HEK293 (cell line): ENCODE measurements around the gene MYO9B.

Source experiments
- CTCF ChIA-PET: fragments of 350-600 bp; formaldehyde crosslinking; extraction: SDS; loops from one replicate; lab custom pipeline; 2021; ENCODE audit warnings: antibody characterized with exemption; lab: Yijun Ruan, JAX
- POLR2A ChIA-PET: fragments of 300-600 bp; formaldehyde crosslinking; extraction: SDS; loops from one replicate; lab custom pipeline; 2020; ENCODE audit warnings: antibody characterized with exemption, inconsistent platforms; lab: Yijun Ruan, JAX
- H3K27ac ChIP-seq: fragments of 200-500 bp; sonication (Bioruptor generic); 2 replicates; pipeline ENCODE4 v1.5.1; 2014; ENCODE audit warnings: low read depth, low read length, control low read depth, inconsistent platforms; ENCODE audit errors: extremely low read depth
- H3K36me3 ChIP-seq, 2 experiments: fragments of 200-500 bp in 1 of 2; sonication (Bioruptor generic) in 1 of 2; 1 replicate in 1 of 2; 2 replicates in 1 of 2; pipeline ENCODE4 v1.5.1; 2014 to 2017; ENCODE audit warnings: inconsistent platforms in 2 of 2, low read length in 2 of 2; ENCODE audit not compliant: control insufficient read depth in 2 of 2, insufficient read depth in 1 of 2
- H3K4me1 ChIP-seq: fragments of 200-500 bp; sonication (Bioruptor generic); 2 replicates; pipeline ENCODE4 v1.5.1; 2014; ENCODE audit warnings: mild to moderate bottlenecking, low read length, inconsistent platforms; ENCODE audit not compliant: control insufficient read depth, insufficient read depth
- H3K4me3 ChIP-seq: 2 replicates; pipeline ENCODE4 v1.5.1; 2011; ENCODE audit warnings: low read depth, mild to moderate bottlenecking, control low read depth, low read length, moderate library complexity
- H3K9me3 ChIP-seq: fragments of 200-500 bp; sonication (Bioruptor generic); 2 replicates; pipeline ENCODE4 v1.5.1; 2014; ENCODE audit warnings: low read depth, low read length, inconsistent platforms; ENCODE audit not compliant: control insufficient read depth, insufficient read depth
- REST ChIP-seq: fragments of 450-650 bp; formaldehyde crosslinking; IDR thresholded peaks from 2 replicates; pipeline ENCODE4 v1.5.1; 2016; ENCODE audit warnings: missing biosample characterization, missing genetic modification characterization
- SETDB1 ChIP-seq: IDR thresholded peaks from one replicate; pipeline ENCODE4 v1.6.1; 2017; ENCODE audit warnings: mild to moderate bottlenecking, low read length, moderate library complexity, mixed read lengths; ENCODE audit not compliant: insufficient read length
- ZFP3 ChIP-seq: fragments of 450-650 bp; formaldehyde crosslinking; IDR thresholded peaks from 2 replicates; pipeline ENCODE4 v1.5.1; 2016; ENCODE audit warnings: low read depth, missing biosample characterization, missing genetic modification characterization
- ZNF2 ChIP-seq: fragments of 450-650 bp; formaldehyde crosslinking; IDR thresholded peaks from 2 replicates; pipeline ENCODE4 v1.5.1; 2016; ENCODE audit warnings: missing biosample characterization, missing genetic modification characterization
- ZNF214 ChIP-seq: fragments of 450-650 bp; formaldehyde crosslinking; IDR thresholded peaks from 2 replicates; pipeline ENCODE4 v1.5.1; 2017; ENCODE audit warnings: missing biosample characterization, mild to moderate bottlenecking, missing genetic modification characterization, borderline replicate concordance
- ZNF37A ChIP-seq: fragments of 450-650 bp; IDR thresholded peaks from 2 replicates; pipeline ENCODE4 v1.5.1; 2018; ENCODE audit warnings: missing biosample characterization, missing genetic modification characterization
- ZNF518A ChIP-seq: fragments of 450-650 bp; formaldehyde crosslinking; conservative IDR thresholded peaks from 2 replicates; pipeline ENCODE4 v1.5.1; 2016; ENCODE audit warnings: low read depth, missing biosample characterization, missing genetic modification characterization
- ZNF600 ChIP-seq: fragments of 450-650 bp; formaldehyde crosslinking; IDR thresholded peaks from 2 replicates; pipeline ENCODE4 v1.5.1; 2016; ENCODE audit warnings: missing biosample characterization, missing genetic modification characterization
- ZNF621 ChIP-seq: fragments of 450-650 bp; formaldehyde crosslinking; IDR thresholded peaks from 2 replicates; pipeline ENCODE4 v1.5.1; 2017; ENCODE audit warnings: missing biosample characterization, missing genetic modification characterization
- ZNF654 ChIP-seq: fragments of 450-650 bp; formaldehyde crosslinking; IDR thresholded peaks from 2 replicates; pipeline ENCODE4 v1.5.1; 2016; ENCODE audit warnings: low read depth, missing biosample characterization, missing genetic modification characterization
- ZNF660 ChIP-seq: fragments of 450-650 bp; IDR thresholded peaks from 2 replicates; pipeline ENCODE4 v1.5.1; 2018; ENCODE audit warnings: missing biosample characterization, mild to moderate bottlenecking, missing genetic modification characterization
- ZNF701 ChIP-seq: fragments of 450-650 bp; formaldehyde crosslinking; IDR thresholded peaks from 2 replicates; pipeline ENCODE4 v1.5.1; 2016; ENCODE audit warnings: missing biosample characterization, missing genetic modification characterization
- ZNF843 ChIP-seq: fragments of 450-650 bp; formaldehyde crosslinking; IDR thresholded peaks from 2 replicates; pipeline ENCODE4 v1.5.1; 2016; ENCODE audit warnings: missing biosample characterization, missing genetic modification characterization
- TF ChIP-seq, protein P1 (sequence below): fragments of 450-650 bp; formaldehyde crosslinking; IDR thresholded peaks from 2 replicates; pipeline ENCODE4 v1.5.1; 2016; ENCODE audit warnings: missing biosample characterization, missing genetic modification characterization
- TF ChIP-seq, protein P2 (sequence below): fragments of 450-650 bp; formaldehyde crosslinking; IDR thresholded peaks from 2 replicates; pipeline ENCODE4 v1.5.1; 2016; ENCODE audit warnings: missing biosample characterization, missing genetic modification characterization, borderline replicate concordance

The MYO9B gene

DNA sequence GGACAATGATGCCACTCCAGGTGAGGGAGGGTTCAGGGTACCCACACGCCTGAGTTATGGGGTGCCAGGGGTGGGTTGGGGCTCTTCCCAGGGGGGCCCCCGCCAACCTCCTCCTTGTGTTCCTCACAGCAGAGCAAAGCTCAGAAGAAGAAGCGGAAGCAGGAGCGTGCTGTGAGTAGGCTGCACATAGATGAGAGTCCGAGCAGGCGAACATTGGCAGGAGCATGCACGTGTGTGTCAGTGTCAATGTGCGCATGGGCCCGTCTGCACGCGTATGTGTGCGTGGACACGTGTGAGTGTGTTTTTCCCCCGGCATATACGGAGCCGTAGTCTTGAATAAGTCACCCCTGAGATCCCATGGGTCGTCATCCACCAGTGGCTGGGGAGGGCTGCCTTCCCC is 127.1 kb downstream of the MYO9B start (continued):
- TF ChIP-seq ZNF214 (tag by site-specific recombination) (no peak), ZNF843 (no peak), ZNF660 (tag by site-specific recombination) (no peak), REST (no peak), ZFP3 (tag by site-specific recombination) (no peak)

DNA sequence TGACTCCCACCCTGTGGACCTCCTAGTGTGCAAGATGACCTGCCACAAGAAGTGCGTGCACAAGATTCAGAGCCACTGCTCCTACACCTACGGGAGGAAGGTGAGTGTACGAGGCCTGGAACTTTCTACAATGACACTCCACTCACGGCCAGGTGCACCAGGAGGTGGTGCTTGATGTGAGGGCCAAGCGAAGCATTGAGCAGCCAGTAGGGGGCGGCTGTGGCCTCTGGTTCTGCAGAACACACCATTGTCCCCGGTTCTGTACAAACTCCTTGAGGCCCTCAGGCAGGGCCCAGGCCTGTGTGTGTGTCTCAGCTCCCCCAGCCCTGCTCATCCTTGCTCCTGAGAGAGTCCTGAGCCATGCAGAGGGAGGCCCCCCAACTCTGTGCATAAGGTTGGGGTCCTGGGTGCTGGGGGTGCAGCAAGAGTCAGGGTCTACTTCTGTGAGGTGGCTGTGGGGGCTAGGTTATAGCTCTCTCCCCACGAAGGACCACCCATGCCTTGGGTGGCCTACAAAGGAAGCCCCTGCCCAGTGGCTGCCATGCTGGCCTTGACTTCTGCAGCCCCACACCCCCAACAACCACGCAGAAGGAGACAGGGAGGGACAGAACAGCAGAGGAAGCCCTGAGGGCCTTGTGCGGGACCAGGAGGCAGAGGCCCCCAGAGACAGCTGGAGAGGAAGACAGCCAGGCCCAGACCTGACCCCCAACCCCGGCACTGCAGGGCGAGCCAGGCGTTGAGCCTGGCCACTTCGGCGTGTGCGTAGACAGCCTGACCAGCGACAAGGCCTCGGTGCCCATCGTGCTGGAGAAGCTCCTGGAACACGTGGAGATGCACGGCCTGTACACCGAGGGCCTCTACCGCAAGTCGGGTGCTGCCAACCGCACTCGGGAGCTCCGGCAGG is 129.9 kb downstream of the MYO9B start:
- no peak for TF ChIP-seq ZNF518A
- no peak for TF ChIP-seq ZNF701 (tag by site-specific recombination)
- TF ChIP-seq ZNF214 (tag by site-specific recombination): no peak
- TF ChIP-seq ZNF654 (tag by site-specific recombination): peak; percentile 37
- TF ChIP-seq, protein P1, sequence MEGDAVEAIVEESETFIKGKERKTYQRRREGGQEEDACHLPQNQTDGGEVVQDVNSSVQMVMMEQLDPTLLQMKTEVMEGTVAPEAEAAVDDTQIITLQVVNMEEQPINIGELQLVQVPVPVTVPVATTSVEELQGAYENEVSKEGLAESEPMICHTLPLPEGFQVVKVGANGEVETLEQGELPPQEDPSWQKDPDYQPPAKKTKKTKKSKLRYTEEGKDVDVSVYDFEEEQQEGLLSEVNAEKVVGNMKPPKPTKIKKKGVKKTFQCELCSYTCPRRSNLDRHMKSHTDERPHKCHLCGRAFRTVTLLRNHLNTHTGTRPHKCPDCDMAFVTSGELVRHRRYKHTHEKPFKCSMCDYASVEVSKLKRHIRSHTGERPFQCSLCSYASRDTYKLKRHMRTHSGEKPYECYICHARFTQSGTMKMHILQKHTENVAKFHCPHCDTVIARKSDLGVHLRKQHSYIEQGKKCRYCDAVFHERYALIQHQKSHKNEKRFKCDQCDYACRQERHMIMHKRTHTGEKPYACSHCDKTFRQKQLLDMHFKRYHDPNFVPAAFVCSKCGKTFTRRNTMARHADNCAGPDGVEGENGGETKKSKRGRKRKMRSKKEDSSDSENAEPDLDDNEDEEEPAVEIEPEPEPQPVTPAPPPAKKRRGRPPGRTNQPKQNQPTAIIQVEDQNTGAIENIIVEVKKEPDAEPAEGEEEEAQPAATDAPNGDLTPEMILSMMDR (tag by site-specific recombination): peak; percentile 62
- no peak for TF ChIP-seq ZNF37A (tag by site-specific recombination)
- no peak for TF ChIP-seq ZNF600 (tag by site-specific recombination)
- TF ChIP-seq SETDB1: no peak
- peak; percentile 78 for TF ChIP-seq ZNF2 (tag by site-specific recombination)
- TF ChIP-seq ZNF621: no peak
- TF ChIP-seq, protein P2, sequence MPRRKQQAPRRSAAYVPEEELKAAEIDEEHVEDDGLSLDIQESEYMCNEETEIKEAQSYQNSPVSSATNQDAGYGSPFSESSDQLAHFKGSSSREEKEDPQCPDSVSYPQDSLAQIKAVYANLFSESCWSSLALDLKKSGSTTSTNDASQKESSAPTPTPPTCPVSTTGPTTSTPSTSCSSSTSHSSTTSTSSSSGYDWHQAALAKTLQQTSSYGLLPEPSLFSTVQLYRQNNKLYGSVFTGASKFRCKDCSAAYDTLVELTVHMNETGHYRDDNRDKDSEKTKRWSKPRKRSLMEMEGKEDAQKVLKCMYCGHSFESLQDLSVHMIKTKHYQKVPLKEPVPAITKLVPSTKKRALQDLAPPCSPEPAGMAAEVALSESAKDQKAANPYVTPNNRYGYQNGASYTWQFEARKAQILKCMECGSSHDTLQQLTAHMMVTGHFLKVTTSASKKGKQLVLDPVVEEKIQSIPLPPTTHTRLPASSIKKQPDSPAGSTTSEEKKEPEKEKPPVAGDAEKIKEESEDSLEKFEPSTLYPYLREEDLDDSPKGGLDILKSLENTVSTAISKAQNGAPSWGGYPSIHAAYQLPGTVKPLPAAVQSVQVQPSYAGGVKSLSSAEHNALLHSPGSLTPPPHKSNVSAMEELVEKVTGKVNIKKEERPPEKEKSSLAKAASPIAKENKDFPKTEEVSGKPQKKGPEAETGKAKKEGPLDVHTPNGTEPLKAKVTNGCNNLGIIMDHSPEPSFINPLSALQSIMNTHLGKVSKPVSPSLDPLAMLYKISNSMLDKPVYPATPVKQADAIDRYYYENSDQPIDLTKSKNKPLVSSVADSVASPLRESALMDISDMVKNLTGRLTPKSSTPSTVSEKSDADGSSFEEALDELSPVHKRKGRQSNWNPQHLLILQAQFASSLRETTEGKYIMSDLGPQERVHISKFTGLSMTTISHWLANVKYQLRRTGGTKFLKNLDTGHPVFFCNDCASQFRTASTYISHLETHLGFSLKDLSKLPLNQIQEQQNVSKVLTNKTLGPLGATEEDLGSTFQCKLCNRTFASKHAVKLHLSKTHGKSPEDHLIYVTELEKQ: no peak
- Histone ChIP-seq H3K4me3 (no peak overlapping the region), H3K4me1 (no peaks in the 10 kb centered on the region), H3K36me3 (peaks cover 0 to 40% of the 10 kb centered on the region in 2 experiments; a peak in 1 of 3 replicates), H3K9me3 (no peaks in the 10 kb centered on the region), H3K27ac (no peak overlapping the region)
- ChIA-PET POLR2A (interaction anchor here (1.0 to 1.5 kb wide), 4 partner anchors 10 to 129 kb away, joined by 3 to 5 read pairs (median 4); partner anchors contain the start of gene USE1), CTCF (interaction anchor here (0.5 to 3.3 kb wide), 13 partner anchors 9 to 1022 kb away, joined by 3 to 14 read pairs (median 3); partner anchors contain the start of genes OCEL1 and USE1)
